ENCODE results near the gene AGBL2.

AGBL2 gene

DNA sequence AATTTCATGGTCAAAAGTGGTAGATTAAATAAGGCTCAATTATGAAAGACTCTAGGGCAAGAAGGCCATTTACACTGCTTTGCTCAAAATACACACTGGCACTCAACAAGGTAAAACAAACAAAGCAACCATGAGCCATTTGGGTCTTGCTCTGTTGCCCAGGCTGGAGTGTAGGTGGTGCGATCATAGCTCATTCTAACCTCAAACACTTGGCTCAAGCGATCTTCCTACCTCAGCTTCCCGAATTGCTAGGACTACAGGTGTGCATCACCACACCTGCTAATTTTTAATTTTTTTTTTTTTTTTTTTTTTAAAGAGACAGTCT lies 10.9 kb upstream of the AGBL2 start:
- Histone ChIP-seq H3K9ac (no peak overlapping the region; a peak in 1 of 22 replicates), H4K20me1 (peaks cover 19 to 98% (median 81%) of the 10 kb centered on the region in 11 experiments; a peak in 20 of 22 replicates), H3K27me3 (no peaks in the 10 kb centered on the region), H3K9me3 (replicated peaks in 1 of 11) (no peaks in the 10 kb centered on the region), H3K4me3 (no peak overlapping the region), H3K36me3 (peaks cover 99 to 100% (median 100%) of the 10 kb centered on the region in 11 experiments), H3K4me1 (peaks cover 0 to 27% (median 8%) of the 10 kb centered on the region in 10 experiments; a peak in 13 of 20 replicates), H3K4me2 (peak overlapping the region in 3 of 11 experiments; percentile 10 to 40 (median 32); a peak in 4 of 22 replicates), H3K27ac (no peak overlapping the region)
- no peak for TF ChIP-seq Cebpa-rat (IDR thresholded peaks at IDR 0.05)

DNA sequence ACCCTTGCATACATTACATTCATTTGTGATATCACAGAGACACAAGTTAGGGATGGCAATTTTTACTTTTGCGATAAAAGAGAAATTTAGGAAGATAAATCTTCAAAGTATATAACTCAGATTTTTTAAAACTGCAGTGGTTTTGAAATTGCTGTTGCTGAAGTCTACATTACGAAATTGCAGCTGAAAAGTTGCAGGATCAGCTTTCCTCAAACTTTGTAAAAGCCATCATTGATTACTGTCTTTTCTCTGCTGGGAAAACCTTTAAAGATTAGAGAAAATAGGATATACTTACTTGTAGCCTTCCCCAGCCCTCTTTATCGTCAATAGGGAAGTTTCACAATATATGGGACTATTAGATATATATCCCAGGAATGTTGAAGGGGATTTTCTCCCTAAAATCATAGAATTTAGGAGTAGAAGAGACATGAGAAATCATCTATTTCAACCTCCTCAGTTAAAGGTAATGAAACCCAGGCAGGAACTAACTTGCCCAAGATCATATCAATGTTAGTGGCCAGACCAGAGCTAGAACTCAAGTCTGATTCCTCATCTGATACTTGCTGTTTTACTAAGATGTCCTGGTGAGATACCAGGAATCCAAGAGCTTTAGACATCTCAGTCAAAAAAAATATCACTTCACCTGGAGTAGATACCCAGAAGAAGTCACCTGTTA lies 10.4 kb upstream of the AGBL2 start:
- peaks cover 0 to 27% (median 8%) of the 10 kb centered on the region in 10 experiments; a peak in 13 of 20 replicates for H3K4me1 ChIP-seq
- no peaks in the 10 kb centered on the region for H3K27me3 ChIP-seq
- no peak overlapping the region for H3K4me3 ChIP-seq
- peak overlapping the region in 3 of 11 experiments; percentile 10 to 40 (median 32); a peak in 4 of 22 replicates for H3K4me2 ChIP-seq
- H3K36me3 ChIP-seq, result peaks cover 99 to 100% (median 100%) of the 10 kb centered on the region in 11 experiments
- no peak overlapping the region; a peak in 1 of 22 replicates for H3K9ac ChIP-seq
- H3K9me3 ChIP-seq (replicated peaks in 1 of 11), result no peaks in the 10 kb centered on the region
- TF ChIP-seq Cebpa-rat (IDR thresholded peaks at IDR 0.05), result no peak
- peaks cover 19 to 98% (median 78%) of the 10 kb centered on the region in 11 experiments; a peak in 20 of 22 replicates for H4K20me1 ChIP-seq
- H3K27ac ChIP-seq, result no peak overlapping the region

DNA sequence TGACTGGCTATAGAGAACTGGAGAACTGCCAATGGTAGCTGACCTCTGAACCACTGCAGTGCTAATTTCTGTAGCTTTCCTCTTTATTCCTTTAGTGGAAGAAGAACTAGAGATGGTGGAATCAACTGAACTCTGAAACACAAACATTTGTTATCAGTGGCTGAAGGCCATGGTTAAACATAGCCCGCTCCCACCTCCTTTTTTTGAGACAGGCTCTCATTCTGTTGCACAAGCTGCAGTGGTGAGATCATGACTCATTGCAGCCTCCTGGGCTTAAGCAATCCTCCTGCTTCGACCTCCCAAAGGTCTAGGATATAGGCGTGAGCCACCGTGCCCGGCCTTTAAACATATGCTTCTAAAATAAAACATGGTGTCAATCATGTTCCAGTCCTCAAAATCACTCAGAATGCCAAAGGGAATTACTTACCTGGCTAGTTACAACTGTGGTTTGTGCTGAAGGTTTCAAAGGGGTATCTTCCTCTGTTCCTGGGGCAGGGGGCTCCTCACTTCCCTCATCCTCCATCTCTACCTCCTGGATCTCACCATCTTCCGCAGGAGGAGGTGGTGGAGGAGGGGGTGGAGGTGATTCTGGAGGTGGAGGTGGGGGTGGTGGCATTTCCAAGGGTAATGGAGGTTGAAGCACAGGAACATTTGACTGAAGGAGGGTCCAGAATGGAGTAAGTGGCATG lies 9.0 kb upstream of the AGBL2 start:
- no peaks in the 10 kb centered on the region for H3K27me3 ChIP-seq
- H3K27ac ChIP-seq, result peak overlapping the region in 1 of 11 experiments; percentile 35; a peak in 2 of 22 replicates
- peaks cover 15 to 97% (median 64%) of the 10 kb centered on the region in 11 experiments; a peak in 20 of 22 replicates for H4K20me1 ChIP-seq
- H3K36me3 ChIP-seq, result peaks cover 99 to 100% (median 100%) of the 10 kb centered on the region in 11 experiments
- no peak overlapping the region for H3K4me3 ChIP-seq
- 0 out of 22 replicates have a peak overlapping the region, but pooled peaks of 1 of the 11 experiments have one; percentile 4 for H3K9ac ChIP-seq
- H3K4me2 ChIP-seq, result peak overlapping the region in 1 of 11 experiments; percentile 15; a peak in 1 of 22 replicates
- TF ChIP-seq Cebpa-rat (IDR thresholded peaks at IDR 0.05), result peak in 3 of 11 experiments; percentile 31 to 57 (median 45); a peak in 4 of 22 replicates
- no peaks in the 10 kb centered on the region for H3K9me3 ChIP-seq (replicated peaks in 1 of 11)
- H3K4me1 ChIP-seq, result peaks cover 0 to 27% (median 8%) of the 10 kb centered on the region in 10 experiments; a peak in 13 of 20 replicates

DNA sequence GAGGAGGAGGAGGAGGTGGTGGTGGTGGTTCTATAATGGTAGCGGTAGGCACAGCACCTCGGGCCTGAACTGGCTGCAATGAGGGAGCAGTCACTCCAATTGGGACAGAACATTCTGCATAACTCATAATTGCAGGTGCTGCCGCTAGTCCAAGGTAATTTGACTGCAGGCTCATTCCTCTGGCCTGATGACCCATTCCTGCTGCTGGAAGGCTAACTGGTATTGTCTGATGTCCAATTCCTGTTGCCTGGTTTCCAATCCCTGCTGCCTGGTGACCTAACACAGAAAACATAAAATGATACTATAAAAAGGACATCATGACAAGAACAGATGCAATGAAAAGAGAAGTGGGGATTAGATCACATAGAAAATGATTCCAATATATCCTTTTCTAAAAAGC lies 7.9 kb upstream of the AGBL2 start:
- Histone ChIP-seq H3K4me2 (no peak overlapping the region), H3K9me3 (replicated peaks in 1 of 11) (no peaks in the 10 kb centered on the region), H3K4me3 (no peak overlapping the region), H3K27ac (no peak overlapping the region), H3K36me3 (peaks cover 99 to 100% (median 100%) of the 10 kb centered on the region in 11 experiments), H3K4me1 (peaks cover 0 to 27% (median 8%) of the 10 kb centered on the region in 10 experiments; a peak in 13 of 20 replicates), H3K9ac (no peak overlapping the region), H4K20me1 (peaks cover 15 to 93% (median 52%) of the 10 kb centered on the region in 11 experiments; a peak in 20 of 22 replicates), H3K27me3 (no peaks in the 10 kb centered on the region)
- no peak for TF ChIP-seq Cebpa-rat (IDR thresholded peaks at IDR 0.05)

DNA sequence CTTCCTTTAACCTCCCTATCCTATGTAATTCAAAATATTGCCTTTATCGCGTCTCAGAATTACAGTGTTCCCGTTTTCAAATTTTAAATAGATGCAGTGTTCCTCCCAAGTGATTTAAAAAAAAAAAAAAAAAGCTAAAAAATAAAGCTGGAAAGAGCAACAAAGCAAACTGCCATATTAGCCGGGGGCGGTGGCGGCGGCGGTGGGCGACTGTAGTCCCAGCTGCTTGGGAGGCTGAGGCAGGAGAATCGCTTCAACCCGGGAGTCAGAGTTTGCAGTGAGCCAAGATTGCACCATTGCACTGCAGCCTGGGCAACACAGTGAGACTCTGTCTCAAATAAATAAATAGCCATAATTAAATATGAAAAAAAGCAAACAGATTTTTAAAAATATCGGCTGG lies 5.5 kb upstream of the AGBL2 start:
- Histone ChIP-seq H3K27ac (no peak overlapping the region), H3K36me3 (peaks cover 94 to 100% (median 97%) of the 10 kb centered on the region in 11 experiments), H3K27me3 (no peaks in the 10 kb centered on the region), H3K9ac (no peak overlapping the region), H3K4me3 (no peak overlapping the region), H4K20me1 (peaks cover 3 to 78% (median 35%) of the 10 kb centered on the region in 11 experiments; a peak in 18 of 22 replicates), H3K4me1 (peaks cover 0 to 20% (median 8%) of the 10 kb centered on the region in 10 experiments; a peak in 16 of 20 replicates), H3K9me3 (replicated peaks in 1 of 11) (no peaks in the 10 kb centered on the region), H3K4me2 (no peak overlapping the region)
- TF ChIP-seq Cebpa-rat (IDR thresholded peaks at IDR 0.05), result no peak

DNA sequence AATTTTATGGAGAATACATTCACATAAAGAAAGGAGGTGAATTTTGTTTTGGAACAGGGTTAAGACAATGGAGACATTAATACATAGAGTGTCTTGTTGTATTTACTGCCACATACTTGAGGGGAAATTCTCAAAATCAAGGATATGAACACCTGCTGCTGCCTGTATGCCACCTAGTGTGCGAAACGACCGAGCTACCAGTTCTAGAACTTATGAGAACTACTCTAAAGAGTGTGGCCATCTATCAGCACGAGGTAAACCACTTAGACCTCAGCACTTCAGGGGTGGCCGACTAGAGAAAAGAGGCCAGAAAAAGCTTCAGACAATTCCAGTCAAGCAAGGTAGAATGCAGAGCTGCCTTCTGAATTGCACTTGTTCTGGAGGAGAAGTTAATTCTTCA lies 1.5 kb upstream of the AGBL2 start:
- Histone ChIP-seq H3K9ac (no peak overlapping the region), H3K27ac (no peak overlapping the region), H3K4me3 (no peak overlapping the region), H3K36me3 (peaks cover 55 to 63% (median 58%) of the 10 kb centered on the region in 11 experiments), H3K4me1 (peaks cover 10 to 22% (median 19%) of the 10 kb centered on the region in 10 experiments), H3K4me2 (no peak overlapping the region), H4K20me1 (peaks cover 0 to 44% (median 14%) of the 10 kb centered on the region in 11 experiments; a peak in 11 of 22 replicates), H3K27me3 (no peaks in the 10 kb centered on the region), H3K9me3 (replicated peaks in 1 of 11) (no peaks in the 10 kb centered on the region)
- TF ChIP-seq Cebpa-rat (IDR thresholded peaks at IDR 0.05), result no peak

DNA sequence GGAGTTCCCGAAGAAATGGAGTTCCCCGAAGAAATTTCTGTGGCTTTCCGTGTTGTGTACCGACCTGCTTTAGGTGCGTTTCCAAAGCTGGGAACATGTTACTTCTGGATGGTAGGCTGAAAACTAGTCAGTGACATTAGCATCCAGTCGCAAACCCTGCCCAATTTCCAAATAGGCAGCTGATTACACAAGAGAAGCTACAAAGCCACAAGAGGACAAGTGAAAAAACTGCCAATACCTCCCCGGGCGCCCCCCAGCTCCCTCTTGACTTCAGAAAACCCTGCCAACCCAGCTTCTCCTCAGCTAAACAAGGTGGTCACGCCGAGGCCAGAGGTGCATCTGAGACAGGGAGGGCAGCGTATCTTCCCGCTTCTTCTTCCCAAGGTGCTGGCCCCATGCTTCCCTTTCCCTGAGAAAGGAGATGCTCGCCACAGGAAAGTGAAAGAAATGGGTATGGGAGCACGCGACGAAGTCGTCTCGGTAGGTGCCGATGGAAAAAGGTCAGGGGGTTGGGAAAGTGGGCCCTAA lies 551 bp downstream of the AGBL2 start:
- H3K9me3 ChIP-seq (replicated peaks in 1 of 11), result no peaks in the 10 kb centered on the region
- TF ChIP-seq Cebpa-rat (IDR thresholded peaks at IDR 0.05), result peak in 2 of 11 experiments; percentile 17 to 18; a peak in 1 of 22 replicates
- H3K4me3 ChIP-seq, result peak overlapping the region; percentile 62 to 79 (median 68)
- peaks cover 0 to 23% (median under 1%) of the 10 kb centered on the region in 11 experiments; a peak in 8 of 22 replicates for H4K20me1 ChIP-seq
- peak overlapping the region; percentile 36 to 82 (median 75); a peak in 21 of 22 replicates for H3K27ac ChIP-seq
- peaks cover 18 to 30% (median 22%) of the 10 kb centered on the region in 10 experiments for H3K4me1 ChIP-seq
- peak overlapping the region; percentile 77 to 99 (median 91) for H3K4me2 ChIP-seq
- H3K9ac ChIP-seq, result peak overlapping the region; percentile 71 to 84 (median 79)
- no peaks in the 10 kb centered on the region for H3K27me3 ChIP-seq
- H3K36me3 ChIP-seq, result peaks cover 34 to 42% (median 37%) of the 10 kb centered on the region in 11 experiments

DNA sequence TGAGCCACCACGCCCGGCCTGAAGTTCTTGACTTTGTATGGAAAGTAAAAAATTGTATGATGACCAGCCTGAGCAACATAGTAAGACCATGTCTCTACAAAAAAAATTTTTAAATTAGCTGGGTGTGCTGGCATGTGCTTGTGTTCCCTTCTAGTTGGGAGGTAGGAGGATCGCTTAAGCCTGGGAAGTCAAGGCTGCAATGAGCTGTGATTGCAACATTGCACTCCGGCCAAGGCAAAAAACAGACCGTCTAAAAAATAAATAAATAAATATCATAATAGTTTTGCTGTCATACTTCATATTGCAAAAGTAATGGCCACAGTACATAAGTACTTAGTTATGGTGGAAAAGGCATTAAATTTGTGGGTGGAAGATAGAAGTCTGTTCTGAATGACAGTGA lies 3.4 kb downstream of the AGBL2 start:
- Histone ChIP-seq H3K4me3 (no peak overlapping the region), H3K4me2 (no peak overlapping the region), H3K36me3 (peaks cover 7 to 14% (median 9%) of the 10 kb centered on the region in 11 experiments; a peak in 21 of 22 replicates), H3K4me1 (peaks cover 18 to 32% (median 22%) of the 10 kb centered on the region in 10 experiments), H3K27me3 (no peaks in the 10 kb centered on the region), H3K27ac (no peak overlapping the region), H4K20me1 (peaks cover 0 to 8% (median 0%) of the 10 kb centered on the region in 11 experiments; a peak in 4 of 22 replicates), H3K9me3 (replicated peaks in 1 of 11) (peaks cover 0 to 13% (median 10%) of the 10 kb centered on the region in 11 experiments; a peak in 14 of 22 replicates), H3K9ac (no peak overlapping the region)
- no peak for TF ChIP-seq Cebpa-rat (IDR thresholded peaks at IDR 0.05)
